Measurements from ENCODE around the gene TBXAS1. TPM values are rescaled to one million over a fixed set of nuclear protein-coding genes. Genes with fewer than 3 reads are reported as not detected.

Gene TBXAS1
- polyA plus RNA-seq, 4 donors = 22.9 to 28.9 (median 25.4) TPM

DNA sequence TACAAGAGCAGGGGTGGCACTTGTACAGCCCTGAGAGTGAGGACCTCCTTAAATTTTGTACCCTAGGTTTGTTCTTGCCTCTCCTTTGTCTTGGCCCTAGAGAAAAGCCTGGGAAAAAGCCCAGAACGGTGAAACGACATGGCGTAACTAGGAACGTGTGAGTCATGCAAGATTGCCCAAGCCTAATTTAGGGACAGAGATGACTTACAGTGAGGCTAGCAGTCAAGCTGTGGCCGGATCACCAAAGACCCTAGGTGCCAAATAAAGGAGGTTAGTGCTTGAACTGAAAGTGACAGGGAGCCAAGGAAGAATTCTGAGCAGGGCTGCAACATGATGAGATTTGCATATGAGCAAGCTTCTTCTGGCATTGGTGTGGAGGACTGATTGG lies 25.1 kb downstream of the TBXAS1 start:
- no peak for DNase-seq (ENCODE audit: low read depth in 4 of 4, low spot score in 3 of 4)

DNA sequence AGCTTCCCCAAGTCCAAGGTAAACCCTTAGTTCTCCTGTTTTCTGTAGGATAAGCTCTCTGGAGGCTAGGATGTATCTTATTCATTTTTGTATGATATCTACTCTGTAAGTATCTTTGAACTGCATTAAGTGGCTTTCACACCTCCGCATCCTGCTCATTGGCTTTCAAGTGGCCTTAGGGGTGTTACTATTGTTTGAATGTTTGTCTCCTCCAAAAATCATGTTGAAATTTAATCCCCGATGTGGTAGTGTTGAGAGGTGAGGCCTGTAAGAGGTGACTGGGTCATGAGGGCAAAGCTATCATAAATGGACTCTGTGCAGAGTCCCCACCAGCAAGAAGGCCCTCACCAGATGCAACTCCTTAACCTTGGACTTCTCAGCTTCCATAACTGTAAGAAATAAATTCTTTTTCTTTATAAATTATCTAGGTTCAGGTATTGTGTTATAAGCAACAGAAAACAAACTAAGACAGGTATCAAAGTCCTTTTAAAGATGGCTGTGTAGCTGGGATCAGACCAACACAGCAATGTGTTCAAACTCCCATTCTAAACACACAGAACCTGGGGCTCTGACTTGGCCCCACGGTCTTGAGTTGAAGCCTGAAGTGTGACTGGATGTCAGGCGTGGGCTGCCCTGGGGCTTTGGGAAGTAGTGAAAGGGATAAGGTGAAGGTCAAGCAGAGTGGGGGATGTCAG lies 25.9 kb downstream of the TBXAS1 start:
- no peak for DNase-seq (ENCODE audit: low read depth in 4 of 4, low spot score in 3 of 4)

DNA sequence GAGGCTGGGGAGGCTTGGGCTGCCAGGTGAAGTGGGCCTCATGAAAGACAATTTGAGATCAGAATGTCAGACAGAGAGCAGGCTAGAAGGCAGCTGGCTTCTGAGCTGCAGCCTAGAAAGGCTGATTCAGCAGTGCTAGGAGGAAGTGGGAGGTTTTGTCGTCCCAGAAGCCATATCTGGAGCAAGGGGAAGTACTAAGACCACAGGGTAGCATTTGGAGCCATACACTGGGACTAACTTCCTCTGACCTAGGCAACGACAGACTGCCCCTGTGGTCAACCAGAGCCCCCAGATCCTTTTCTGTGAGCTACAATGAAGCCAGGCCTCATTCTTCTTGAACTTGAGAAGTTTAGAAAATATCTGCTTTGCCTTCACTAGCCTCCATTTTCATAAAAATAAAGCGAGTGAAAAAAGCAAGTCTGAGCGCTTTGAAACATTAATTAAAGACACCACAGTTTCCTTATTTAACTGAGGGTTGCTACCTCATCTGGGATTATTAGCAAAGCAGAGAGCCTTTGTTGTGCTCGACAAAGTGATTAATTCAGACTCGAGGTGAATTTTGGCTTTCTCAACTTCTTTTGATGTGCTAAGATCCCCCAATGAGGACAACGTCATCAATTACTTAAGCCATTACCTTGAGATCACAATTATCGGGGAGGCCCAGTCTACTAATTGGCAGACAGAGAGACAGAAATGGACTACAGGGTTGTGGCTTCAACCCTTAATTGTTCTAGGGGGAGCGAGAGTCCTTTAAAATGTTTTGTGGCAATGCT lies 26.6 kb downstream of the TBXAS1 start:
- DNase-seq (ENCODE audit: low read depth in 4 of 4, low spot score in 3 of 4) = no peak

DNA sequence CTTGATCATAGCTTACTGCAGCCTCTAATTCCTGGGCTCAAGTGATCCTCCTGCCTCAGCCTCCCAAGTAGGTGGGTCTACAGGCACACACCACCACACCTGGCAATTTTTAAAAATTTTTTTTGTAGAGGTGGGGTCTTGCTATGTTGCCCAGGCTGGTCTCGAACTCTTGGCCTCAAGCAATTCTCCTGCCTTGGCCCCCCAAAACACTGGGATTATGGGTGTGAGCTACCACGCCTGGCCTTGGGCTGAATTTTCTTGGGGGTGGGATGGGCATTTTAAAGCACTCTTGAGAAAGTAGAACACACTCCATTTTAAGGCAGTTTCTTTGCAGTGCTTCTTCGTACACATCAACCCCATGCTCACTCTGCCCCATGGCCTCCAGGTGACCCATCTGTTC lies 28.7 kb downstream of the TBXAS1 start:
- DNase-seq (ENCODE audit: low read depth in 4 of 4, low spot score in 3 of 4) = no peak

DNA sequence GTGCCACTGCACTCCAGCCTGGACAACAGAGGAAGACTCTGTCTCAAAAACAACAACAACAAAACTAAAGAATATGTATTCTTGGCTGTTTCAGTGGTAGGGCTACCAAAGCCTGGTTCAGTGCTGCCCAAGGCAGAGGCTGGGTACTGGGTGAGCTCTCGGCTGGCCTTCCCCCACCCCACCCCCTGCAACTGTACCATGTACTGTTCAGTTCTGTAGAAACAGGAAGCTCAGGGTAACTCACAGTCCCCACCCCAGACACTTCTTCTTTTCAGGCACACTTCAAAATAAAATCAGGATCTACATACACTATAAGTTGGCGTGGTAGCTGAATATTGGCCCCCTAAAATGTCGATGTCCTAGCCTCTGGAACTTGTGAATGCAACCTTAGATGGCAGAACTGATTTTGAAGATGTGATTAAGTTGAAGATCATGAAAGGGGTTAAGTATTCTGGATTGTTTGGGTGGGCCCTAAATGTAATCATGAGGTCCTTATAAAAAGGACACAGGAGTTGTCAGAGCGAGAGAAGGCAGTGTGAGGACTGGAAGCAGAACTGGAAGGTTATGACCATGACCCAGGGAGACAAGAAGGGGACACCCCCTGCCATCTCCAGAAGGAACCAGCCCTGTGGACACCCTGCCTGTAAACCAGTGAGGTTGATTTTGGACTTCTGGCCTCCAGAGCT lies 31.2 kb downstream of the TBXAS1 start:
- DNase-seq (ENCODE audit: low read depth in 4 of 4, low spot score in 3 of 4) = no peak

DNA sequence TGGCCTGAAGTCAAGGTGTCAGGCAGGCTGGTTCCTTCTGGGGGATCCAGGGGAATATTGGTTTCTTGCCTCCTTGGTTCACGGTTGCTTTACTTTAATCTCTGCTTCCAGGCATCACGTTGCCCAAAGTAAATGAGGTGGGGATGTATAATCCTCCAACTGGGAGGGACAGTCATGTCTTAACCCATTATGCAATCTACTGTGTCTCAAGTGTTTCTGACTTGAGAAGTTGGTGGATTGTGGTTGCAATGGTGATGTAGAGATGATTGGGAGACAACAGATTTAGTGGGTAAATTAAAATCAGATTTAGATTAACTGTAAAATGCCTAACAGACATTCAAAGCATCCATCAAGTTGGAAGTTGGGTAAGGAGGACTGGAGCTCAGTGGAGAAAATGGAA lies 32.7 kb downstream of the TBXAS1 start:
- no peak for DNase-seq (ENCODE audit: low read depth in 4 of 4, low spot score in 3 of 4)

DNA sequence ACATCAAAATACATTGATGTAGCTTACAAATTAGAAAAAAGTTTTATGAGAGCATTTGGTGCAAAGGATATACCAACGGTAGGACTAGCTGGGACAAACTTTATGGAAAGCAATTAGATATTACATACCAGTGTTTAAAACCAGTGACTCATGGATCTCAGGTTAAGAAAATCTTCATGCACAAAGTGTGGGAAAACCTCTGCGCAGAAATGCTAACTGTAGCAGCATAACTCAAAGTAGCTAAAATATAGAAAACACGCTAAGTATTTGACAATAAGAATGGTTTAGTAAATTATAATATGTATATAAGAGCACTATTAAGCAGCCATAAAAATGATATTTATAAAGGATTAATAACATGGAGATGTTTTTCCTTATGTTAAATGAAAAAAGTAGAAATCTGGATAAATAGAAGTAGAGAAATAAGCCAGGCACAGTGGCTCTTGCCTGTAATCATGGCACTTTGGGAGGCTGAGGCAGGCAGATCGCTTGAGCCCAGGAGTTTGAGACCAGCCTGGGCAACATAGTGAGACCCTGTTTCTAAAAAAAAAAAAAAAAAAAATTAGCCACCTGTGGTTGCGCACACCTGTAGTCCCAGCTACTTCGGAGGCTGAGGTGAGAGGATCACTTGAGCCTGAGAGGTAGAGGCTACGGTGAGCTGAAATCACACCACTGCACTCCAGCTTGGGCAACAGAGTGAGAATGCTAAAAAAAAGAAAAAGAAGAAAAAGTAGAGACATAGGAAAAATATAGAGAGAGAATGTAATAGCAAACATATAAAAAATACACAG lies 37.2 kb downstream of the TBXAS1 start:
- DNase-seq (ENCODE audit: low read depth in 4 of 4, low spot score in 3 of 4) = no peak

DNA sequence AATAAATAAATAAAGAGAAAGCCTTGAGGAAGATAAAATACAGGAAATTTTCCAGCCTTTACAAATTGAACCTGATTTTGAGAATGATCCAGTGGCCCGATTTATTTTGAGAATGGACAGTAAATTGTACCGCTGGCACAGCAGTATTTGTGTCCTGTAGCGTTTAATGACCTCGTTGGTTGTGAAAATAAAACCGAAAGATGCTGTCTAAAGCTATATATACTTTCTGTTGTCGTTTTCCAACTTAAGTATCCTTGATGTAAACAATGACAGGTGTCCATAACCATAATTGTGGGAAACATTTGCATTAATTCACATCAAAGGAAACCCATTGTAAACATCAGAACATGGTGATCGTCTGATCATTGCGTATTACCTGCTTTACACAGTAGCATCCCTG lies 38.8 kb downstream of the TBXAS1 start:
- DNase-seq (ENCODE audit: low read depth in 4 of 4, low spot score in 3 of 4) = no peak

DNA sequence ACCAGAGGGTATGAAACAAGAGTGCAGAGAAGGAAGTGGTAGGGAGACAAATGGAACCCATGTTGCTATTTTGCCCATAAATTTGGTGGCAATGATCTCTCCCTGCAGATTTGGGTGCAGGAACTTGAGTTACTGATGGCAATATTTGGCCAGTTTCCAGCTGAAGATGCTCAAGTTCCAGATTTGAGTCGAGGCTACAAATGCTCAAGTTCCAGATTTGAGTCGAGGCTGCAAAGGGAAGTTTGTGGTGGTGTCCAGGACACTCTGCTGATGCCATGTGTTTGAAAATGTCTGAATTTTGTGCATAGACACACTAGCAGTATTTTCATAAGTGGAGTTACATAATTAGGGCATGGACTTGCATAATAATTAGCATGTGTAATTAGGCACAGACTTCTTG lies 40.8 kb downstream of the TBXAS1 start:
- DNase-seq (ENCODE audit: low read depth in 4 of 4, low spot score in 3 of 4) = no peak

DNA sequence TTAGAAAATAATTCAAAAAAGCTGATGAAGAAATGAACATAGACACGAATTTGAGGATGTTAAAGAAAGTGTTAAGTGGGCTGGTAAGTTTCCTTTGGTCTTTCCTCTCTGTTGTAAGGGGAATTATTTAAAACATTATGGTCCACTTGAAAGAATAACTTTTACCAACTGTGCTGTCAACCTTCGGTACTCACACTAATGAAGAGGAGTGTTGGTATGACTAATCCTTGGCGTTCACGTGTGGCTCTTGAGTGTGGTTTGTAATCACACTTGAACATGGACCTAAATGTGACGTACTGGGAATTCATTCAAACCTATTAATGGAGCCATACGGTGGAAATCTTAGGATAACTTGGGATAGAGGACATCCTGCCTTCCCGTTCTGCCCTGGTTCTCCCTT lies 41.3 kb downstream of the TBXAS1 start:
- no peak for DNase-seq (ENCODE audit: low read depth in 4 of 4, low spot score in 3 of 4)

DNA sequence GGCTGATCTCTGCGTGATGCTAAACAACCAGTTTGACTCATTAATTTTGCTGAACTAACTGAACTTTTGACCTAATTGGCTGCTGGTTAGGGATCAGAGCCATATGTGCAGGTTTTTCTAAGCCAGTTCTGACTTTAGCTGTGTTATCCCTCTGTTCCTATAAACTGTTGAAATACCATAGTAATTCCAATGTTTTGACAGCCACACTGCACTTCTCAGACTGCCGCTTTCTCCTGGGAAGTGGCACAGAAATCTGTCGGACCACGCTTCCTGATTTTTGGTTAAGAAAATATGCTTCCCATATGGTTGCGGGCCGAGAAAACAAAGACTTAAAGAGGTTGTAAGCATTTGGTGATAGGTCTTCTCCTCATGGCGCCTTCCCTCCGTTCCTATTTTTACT lies 42.3 kb downstream of the TBXAS1 start:
- no peak for DNase-seq (ENCODE audit: low read depth in 4 of 4, low spot score in 3 of 4)

DNA sequence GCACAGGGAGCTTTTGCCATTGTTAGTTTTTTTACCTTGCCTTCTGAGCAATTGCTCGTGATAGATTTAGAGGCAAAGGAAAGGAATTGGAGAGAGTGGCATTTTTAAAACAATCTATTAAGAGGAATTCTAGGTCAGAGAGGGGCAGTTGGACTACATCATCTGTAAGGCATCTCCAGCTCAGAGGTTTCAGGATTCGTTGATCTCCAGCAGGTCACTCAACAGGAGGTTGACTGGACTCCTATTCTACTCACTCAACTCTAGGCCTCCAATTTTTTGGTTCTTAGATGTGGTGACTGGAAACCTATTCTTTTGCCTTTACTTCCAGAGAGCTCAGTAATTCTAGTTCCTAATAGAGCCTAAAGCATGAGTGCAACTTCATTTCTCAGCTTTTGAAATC lies 42.8 kb downstream of the TBXAS1 start:
- DNase-seq (ENCODE audit: low read depth in 4 of 4, low spot score in 3 of 4) = no peak

DNA sequence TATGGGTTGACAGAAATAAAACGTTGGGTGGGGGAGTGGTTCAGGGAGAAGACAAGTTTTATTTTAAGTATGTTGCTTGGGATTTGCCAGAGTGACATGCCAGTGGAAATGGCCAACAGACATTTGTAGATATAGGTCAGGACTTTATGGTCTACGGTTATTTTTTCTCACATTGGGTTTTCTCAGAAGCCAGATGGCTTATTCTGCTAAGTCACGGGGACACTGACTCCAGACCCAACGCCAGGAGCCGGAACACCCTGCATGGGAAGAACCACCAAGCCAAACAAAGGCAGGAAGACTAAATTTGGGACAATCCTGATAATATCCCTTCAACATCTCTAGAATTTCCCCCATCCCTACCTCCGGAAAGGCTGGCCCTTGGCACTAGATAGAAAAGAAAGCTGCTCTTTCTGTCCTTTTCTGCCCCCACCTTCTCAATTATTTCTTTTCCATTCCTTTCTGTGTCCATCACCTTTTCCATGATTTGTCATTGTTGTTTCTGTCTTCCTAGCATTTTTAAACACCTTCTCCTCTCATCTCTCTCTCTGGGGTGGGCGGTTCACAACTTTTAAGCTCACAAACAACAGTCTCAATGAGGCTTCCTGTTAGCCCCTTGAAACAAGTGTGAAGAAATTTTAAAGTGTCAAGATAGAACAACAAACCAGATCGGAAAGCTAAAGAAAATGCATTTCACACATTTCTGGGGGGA lies 44.7 kb downstream of the TBXAS1 start:
- DNase-seq (ENCODE audit: low read depth in 4 of 4, low spot score in 3 of 4) = no peak

DNA sequence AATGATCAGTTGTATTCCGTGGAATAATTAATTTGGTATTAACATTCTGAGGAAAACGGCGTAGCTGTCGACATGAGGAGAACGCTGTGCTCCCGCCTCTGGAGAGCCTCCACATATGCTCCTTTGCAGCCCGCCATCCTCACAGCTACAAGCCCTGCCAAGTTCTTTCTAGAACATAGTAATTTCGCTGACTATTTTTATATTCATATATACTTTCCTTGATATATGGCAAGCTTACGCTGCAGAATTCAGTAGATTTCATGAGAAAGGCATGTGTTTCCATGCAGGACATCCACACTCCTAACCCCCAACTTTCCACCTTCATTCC lies 45.2 kb downstream of the TBXAS1 start:
- no peak for DNase-seq (ENCODE audit: low read depth in 4 of 4, low spot score in 3 of 4)

DNA sequence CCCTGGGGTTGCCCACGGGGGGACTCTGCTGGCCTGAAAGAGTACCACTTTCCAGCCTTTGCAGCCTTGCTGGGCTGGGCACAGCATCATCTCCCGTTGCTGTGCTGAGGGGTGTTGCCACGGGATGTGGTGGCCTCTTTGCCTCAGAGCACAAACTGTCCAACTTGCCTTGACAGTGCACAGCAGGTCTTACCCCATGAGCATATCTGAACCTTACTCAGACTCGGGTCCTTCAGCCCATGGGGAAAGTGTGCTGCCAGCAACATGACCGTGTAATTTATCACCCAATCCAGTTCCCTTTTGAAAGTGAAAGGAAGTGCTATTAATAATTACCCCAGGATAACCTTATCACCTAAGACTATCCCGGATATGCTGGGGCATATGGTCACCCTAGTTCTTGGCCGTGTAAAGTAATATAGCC lies 46.8 kb downstream of the TBXAS1 start:
- no peak for DNase-seq (ENCODE audit: low read depth in 4 of 4, low spot score in 3 of 4)

DNA sequence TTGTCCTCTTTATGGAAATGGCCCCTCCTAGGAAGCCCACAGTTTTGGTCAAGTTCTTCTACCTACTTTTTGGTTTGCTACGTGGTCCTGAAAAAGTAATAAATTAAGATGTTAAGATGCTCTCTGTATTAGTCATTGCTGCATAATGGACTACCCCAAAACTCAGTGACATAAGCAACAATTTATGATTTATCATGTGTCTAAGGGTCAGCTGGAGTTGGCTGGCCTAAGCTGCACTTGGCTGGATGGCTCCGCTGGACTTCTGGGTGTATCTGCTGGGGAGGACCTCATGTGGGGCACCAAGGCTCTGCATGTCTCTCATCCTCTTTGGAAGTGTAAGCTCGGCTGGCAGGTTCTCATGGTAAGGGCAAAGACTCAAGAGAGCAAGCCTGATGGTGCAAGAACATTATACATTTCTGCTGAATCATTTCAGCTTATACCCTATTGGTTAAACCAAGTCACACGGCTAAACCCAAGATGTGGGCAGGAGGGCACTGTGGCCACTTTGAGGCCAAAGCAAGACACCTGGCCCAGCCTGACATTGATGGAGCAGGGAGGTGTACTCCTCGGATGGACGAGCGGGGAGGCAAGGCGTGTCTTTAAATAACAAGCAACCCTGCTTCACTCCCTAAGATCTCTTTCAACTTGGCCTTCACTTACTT lies 47.7 kb downstream of the TBXAS1 start:
- no peak for DNase-seq (ENCODE audit: low read depth in 4 of 4, low spot score in 3 of 4)

DNA sequence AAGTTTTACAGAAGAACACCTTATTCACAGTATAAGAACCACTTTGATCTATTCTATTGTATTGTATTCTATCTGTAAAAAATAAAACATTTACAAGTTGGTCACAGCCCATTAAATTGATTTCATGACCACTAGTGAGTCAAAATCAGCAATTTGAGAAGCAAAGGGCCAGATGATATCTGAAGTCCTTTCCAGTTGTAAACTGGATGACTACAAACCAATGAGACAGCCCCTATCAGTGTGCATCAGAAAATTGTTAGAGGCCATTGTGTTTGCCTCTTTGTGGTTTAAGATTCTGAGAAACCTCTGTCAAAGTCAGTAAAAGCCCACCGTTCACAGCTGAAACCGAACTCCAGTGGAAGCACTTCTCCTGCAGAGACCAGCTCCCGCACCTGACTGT lies 54.8 kb downstream of the TBXAS1 start:
- DNase-seq (ENCODE audit: low read depth in 4 of 4, low spot score in 3 of 4) = no peak

DNA sequence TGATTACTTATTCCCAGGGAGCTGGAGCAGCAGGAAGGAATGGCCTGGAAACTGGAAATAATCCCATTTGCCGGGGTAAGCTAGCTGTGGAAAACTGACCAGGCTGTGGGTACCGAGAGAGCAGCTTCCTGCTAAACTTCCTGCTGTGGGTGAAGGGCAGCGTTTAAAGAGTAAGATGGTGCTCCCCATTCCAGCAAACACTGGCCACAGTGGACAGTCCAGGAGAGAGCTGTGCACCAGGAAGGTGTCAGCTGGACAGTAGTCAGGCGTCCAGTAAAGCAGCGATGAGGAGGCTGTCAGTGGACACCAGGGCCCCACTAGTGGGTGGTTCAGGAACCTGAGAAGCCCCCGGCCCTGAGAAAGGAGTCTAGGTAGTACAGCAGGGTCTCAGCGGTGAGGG lies 55.4 kb downstream of the TBXAS1 start:
- DNase-seq (ENCODE audit: low read depth in 4 of 4, low spot score in 3 of 4) = no peak

DNA sequence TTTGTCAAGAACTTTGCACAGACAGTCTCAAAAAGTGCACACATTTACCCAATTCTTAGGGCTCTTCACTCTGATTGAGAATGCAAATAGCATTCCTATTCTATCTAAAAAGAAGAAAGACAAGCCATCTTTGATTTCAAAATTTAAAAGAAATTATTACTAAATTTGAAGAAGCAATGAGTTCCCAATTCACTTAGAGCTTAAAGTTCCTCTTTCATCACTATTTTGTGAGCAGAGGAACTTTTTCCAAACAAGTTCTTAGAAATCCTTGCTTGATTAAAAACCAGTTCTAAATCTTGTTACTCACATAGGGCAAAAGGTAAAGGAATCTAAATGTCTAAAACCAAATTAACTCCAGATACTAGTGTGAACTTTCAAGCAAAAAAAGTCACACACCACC lies 56.4 kb downstream of the TBXAS1 start:
- DNase-seq (ENCODE audit: low read depth in 4 of 4, low spot score in 3 of 4) = no peak

DNA sequence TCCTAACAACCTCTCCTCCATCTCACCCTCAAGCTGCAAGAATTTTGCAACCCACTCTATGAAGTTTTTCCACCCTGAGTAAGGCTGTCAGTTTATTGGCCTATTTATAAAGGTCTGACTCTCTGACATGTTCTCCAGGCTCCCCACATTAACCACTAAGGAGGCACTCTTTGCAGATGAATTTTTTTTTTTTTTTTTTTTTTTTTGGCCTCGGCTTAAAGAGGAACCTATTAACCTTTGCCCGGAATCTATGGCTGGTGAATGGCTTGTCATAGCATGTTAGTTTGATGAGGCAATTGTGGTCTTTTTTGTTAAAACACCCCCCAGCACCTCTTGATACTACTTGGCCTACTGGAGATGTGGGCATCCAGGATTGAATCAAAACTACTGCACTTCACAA lies 57.1 kb downstream of the TBXAS1 start:
- DNase-seq (ENCODE audit: low read depth in 4 of 4, low spot score in 3 of 4) = no peak
